Calu3 (cell line): ENCODE data around the gene SAFB. TPM values are rescaled to one million over a fixed set of nuclear protein-coding genes. Genes with fewer than 3 reads are reported as not detected.

Experiments used
- BruUV-seq: library from RNA; stranded (reverse); fragments of 400-500 nt; replicated peaks from 2 replicates; lab custom pipeline; 2021; lab: Mats Ljungman, UMichigan
- CTCF ChIA-PET: fragments of 300-600 bp; sonication (Branson Sonifier 250); formaldehyde crosslinking; loops from one replicate; lab custom pipeline; 2022; ENCODE audit warnings: antibody characterized with exemption; lab: Charles Lee
- DNase-seq: peaks from one replicate; pipeline ENCODE4 v3.0.0; 2022
- H3K27ac Mint-ChIP-seq: one replicate; pipeline ENCODE4 v1.8.0; 2022; ENCODE audit warnings: mixed read lengths; ENCODE audit not compliant: unreplicated experiment
- H3K27me3 Mint-ChIP-seq: one replicate; pipeline ENCODE4 v1.8.0; 2022; ENCODE audit warnings: mixed read lengths; ENCODE audit not compliant: unreplicated experiment
- H3K36me3 Mint-ChIP-seq: one replicate; pipeline ENCODE4 v1.8.0; 2022; ENCODE audit warnings: mild to moderate bottlenecking, moderate library complexity, mixed read lengths; ENCODE audit not compliant: insufficient read depth, unreplicated experiment
- H3K4me1 Mint-ChIP-seq: one replicate; pipeline ENCODE4 v1.8.0; 2022; ENCODE audit warnings: mild to moderate bottlenecking, low read depth, mixed read lengths; ENCODE audit not compliant: unreplicated experiment
- H3K4me3 Mint-ChIP-seq: one replicate; pipeline ENCODE4 v1.8.0; 2022; ENCODE audit warnings: mild to moderate bottlenecking, low read depth, moderate library complexity, mixed read lengths; ENCODE audit not compliant: unreplicated experiment
- H3K9me3 Mint-ChIP-seq: one replicate; pipeline ENCODE4 v1.8.0; 2022; ENCODE audit warnings: low read depth, mixed read lengths; ENCODE audit not compliant: unreplicated experiment
- CTCF ChIP-seq: fragments of 200-600 bp; IDR thresholded peaks from one replicate; pipeline ENCODE4 v1.8.0; 2022; ENCODE audit warnings: antibody characterized with exemption; ENCODE audit not compliant: unreplicated experiment
- intact Hi-C: fragments of 100-400 bp; cut with micrococcal nuclease; formaldehyde crosslinking; loops from one replicate; pipeline ENCODE4 v1.10.0; 2022; ENCODE audit not compliant: unreplicated experiment
- total RNA-seq: library from RNA; stranded (reverse); gene quantifications from 2 replicates; pipeline ENCODE4 v1.2.3, GENCODE V29; 2022

Gene SAFB
- total RNA-seq, 1 experiment from 2014 or later, result 87.3 TPM

- Mint-ChIP-seq H3K36me3 (peaks cover 47% of the 10 kb centered on the region), H3K27me3 (no peaks in the 10 kb centered on the region), H3K4me3 (no peak overlapping the region), H3K4me1 (peaks cover 25% of the 10 kb centered on the region), H3K27ac (no peak overlapping the region), H3K9me3 (no peaks in the 10 kb centered on the region)
- no TSS peak for BruUV-seq
- no peak for TF ChIP-seq CTCF
- CTCF ChIA-PET, result no interaction called here
- intact Hi-C loops, result no loop called here
- DNase-seq, result no peak
Measured at GRCh38 chr19:5628461-5628860, 5.6 kb downstream of the SAFB start.

GRCh38 chr19:5628919-5629481 lies 6.1 kb downstream of the SAFB start:
- peaks cover 42% of the 10 kb centered on the region for H3K36me3 Mint-ChIP-seq
- H3K27me3 Mint-ChIP-seq, result no peaks in the 10 kb centered on the region
- no peak overlapping the region for H3K4me3 Mint-ChIP-seq
- TF ChIP-seq CTCF, result no peak
- CTCF ChIA-PET, result interaction anchor here (0.5 kb wide), 1 partner anchor 25 kb away, joined by 3 read pairs; no protein-coding TSS in a partner anchor
- H3K4me1 Mint-ChIP-seq, result peaks cover 25% of the 10 kb centered on the region
- H3K27ac Mint-ChIP-seq, result no peak overlapping the region
- DNase-seq, result no peak
- BruUV-seq, result no TSS peak
- H3K9me3 Mint-ChIP-seq, result no peaks in the 10 kb centered on the region
- intact Hi-C loops, result no loop called here

- no peaks in the 10 kb centered on the region for H3K9me3 Mint-ChIP-seq
- no peak for DNase-seq
- peaks cover 8% of the 10 kb centered on the region for H3K4me1 Mint-ChIP-seq
- TF ChIP-seq CTCF, result no peak
- peaks cover 25% of the 10 kb centered on the region for H3K36me3 Mint-ChIP-seq
- BruUV-seq, result no TSS peak
- H3K27ac Mint-ChIP-seq, result no peak overlapping the region
- CTCF ChIA-PET, result no interaction called here
- intact Hi-C loops, result no loop called here
- no peak overlapping the region for H3K4me3 Mint-ChIP-seq
- H3K27me3 Mint-ChIP-seq, result no peaks in the 10 kb centered on the region
Measured at GRCh38 chr19:5631567-5632240, 8.8 kb downstream of the SAFB start.

- H3K27me3 Mint-ChIP-seq, result no peaks in the 10 kb centered on the region
- no peak for DNase-seq
- no peak for TF ChIP-seq CTCF
- no peak overlapping the region for H3K27ac Mint-ChIP-seq
- H3K4me3 Mint-ChIP-seq, result no peak overlapping the region
- no peaks in the 10 kb centered on the region for H3K9me3 Mint-ChIP-seq
- BruUV-seq, result no TSS peak
- H3K36me3 Mint-ChIP-seq, result peaks cover 24% of the 10 kb centered on the region
- peaks cover 8% of the 10 kb centered on the region for H3K4me1 Mint-ChIP-seq
- CTCF ChIA-PET, result no interaction called here
- intact Hi-C loops, result no loop called here
Measured at GRCh38 chr19:5632241-5632612, 9.3 kb downstream of the SAFB start.
